HG02642 (cell line): ENCODE data around the gene CANX.
"Not testable (repeated sequence)": the region's sequence is repeated elsewhere in the genome, so short reads cannot be mapped to it uniquely, and the experiment has no call there.

Experiments
- ATAC-seq: cut with Tn5 transposase; IDR thresholded peaks from one replicate; pipeline ENCODE4 v1.9.1; 2021; ENCODE audit warnings: mild to moderate bottlenecking; ENCODE audit not compliant: unreplicated experiment, poor library complexity

Gene CANX

DNA sequence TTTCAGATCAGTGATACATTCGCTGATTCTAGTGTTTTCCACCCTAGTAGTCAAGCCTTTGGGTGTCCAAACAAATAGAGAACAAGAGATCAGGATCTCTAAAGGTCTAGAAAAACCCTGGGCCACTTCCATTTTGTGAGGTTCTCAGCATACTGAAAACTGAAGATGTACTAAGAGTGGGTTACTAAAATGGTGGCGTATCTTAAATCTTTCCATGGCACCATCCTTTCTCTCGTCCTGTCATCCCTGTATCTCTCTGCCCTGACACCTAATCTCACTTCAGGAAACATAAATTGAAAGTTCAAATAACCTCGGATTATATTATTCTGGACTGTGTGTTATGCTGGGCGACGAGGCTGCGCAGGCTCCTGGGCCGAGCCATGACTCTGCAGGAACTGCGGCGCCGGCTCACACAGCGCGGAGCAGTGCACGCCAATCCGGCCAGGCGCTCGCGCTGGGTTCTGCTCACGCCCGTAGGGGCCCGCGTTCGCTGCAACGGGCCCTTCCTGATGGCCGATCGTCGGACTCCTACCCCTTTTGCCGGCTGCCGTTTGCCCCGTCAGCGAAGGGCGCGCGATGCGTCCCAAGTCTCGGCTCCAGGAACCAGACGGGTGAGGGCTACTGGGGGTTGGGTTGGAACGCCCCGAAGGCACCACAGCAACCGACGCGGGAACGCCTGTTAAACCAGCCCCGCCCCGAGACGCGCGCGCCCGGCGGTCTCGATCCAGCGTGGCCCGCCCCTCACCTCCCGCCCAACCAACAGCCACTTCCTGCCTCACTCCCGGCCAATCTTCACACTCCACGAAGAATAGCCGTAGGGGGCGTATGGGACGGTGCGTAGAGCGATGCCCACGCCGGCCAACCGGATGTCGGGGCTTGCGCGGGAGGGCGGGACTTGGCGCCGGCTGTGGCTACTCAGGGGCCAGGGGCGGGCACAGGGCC lies 503 bp upstream of the CANX start:
- ATAC-seq = peak; percentile 93

DNA sequence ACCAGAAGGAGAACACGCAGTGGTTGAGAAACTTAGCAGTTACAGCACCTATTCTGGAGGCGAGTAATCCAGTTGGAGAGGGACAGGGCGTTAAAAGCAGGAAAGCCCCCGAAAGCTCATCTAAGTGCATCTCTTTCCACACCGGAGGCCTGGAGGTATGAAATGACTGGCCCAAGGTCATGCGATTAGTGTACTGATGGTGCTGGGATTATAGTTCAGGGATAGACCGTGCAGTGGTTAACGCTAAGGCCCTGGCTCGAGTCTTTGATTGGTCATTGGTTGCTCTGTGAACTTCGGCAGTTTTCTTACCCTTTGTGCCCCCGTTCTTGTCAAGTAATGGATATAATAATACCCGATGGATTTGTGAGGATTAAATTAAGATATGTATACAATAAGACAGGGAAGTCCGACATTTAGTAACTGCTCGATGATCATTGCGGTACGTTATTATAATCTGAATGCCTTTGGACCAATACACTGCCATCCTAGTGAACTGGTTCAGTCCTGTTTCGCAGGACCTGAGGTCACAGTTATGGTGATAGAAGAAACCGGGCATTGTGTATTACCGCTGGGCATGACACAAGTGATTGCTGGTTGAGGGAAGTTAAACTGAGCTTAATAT lies 960 bp downstream of the CANX start:
- ATAC-seq = peak; percentile 12

GRCh38 chr5:179700401-179700918 lies 1.7 kb downstream of the CANX start:
- no peak for ATAC-seq

GRCh38 chr5:179716286-179716685 lies 17.5 kb downstream of the CANX start:
- ATAC-seq = no peak

- no peak for ATAC-seq
Observed at GRCh38 chr5:179720222-179720621, 21.5 kb downstream of the CANX start.

- no peak for ATAC-seq
Observed at GRCh38 chr5:179724163-179724562, 25.4 kb downstream of the CANX start.

DNA sequence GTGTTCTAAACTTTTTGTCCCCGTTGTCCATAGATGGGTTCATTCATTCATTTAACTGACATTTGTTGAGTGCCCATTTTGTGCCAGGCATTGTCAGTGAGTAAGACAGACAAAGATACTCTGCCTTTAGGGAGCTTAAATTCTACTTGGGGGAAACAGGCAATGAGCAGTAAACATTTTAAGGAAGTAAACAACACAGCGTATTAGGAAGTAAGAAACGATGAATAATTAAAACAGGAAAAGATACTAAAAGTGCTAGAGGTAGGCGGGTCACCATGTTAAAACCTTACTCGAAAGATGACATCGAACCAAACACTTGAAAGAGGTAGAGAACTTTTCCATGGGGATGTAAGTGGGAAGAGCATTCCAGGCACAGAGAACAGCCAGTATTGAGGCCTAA lies 28.3 kb downstream of the CANX start:
- no peak for ATAC-seq

DNA sequence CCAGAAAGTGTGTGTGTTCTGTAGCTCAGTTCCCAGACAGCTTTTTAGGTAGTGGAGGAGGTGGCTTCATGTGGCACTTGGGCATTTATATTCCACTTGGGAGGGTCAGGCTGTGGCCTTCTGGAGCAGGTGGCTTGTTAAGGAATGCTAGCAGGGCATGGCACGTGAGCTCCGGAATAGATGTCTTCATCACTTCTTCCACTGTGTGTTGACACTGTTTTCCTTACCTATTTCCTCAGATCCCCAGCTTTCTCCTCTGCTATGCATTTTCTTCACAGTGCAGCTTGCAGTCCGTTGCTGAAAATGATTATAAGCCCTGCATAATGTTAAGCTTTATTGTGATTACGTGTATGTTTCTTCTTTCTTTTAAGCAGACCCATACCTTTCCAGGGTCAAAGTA lies 30.5 kb downstream of the CANX start:
- no peak for ATAC-seq

- ATAC-seq = no peak
Observed at GRCh38 chr5:179729727-179730126, 31.0 kb downstream of the CANX start.

DNA sequence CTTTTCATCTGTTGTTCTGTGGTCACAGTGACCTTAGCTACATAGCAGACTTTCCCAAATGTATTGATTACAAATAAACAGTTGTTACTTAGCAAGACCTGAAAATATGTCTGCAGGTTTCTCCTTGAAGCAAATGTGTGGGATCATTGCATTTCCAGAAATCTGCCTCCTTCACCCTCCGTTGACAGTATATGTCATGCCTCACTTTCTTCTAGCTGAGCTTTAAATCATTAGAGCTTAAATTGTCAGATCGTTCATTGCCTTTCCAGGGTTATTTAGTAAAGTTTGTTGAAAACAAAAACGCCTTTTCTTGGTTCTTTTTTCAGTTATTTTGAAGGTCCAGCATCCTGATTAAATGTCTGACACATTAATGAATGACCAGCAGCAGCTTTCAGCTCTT lies 31.6 kb downstream of the CANX start:
- ATAC-seq = no peak

GRCh38 chr5:179730852-179731251 lies 32.1 kb downstream of the CANX start:
- no peak for ATAC-seq

GRCh38 chr5:179731791-179732411 lies 33.1 kb downstream of the CANX start:
- peak; percentile 8 for ATAC-seq

DNA sequence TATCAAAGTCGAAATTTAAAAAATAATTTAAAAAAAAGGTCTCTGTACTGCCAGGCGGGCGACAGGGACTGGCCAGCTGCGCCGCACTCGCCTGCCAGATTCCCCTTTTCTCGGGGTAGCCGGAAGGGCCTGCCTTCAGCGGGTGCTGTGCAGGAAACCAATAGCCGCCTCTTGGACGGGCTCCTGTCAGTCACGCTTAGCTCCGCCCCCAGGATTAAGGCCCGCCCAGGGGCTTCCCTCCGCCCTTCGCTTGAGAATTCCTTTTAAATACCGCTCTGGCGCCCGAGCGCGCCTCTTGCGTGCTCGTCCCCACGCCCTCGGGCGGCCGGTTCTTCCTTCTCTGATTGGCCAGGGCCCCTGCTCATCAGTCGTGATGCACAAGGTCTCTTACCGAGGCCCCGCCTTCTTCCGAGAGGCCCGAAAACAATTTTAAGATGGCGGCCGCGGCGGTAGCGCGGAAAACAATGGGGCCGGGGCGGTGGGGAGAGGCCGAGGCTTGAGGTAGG lies 33.7 kb downstream of the CANX start, which contains the start of gene MAML1:
Gene MAML1, plus strand, starts transcription at position 411 of the 506 bp plus-strand sequence. CDS start 291 bp downstream, outside the sequence.
- peak; percentile 95 for ATAC-seq

GRCh38 chr5:179732918-179733771 lies 34.4 kb downstream of the CANX start:
- peak; percentile 40 for ATAC-seq

GRCh38 chr5:179733772-179734126 lies 35.0 kb downstream of the CANX start:
- no peak for ATAC-seq

DNA sequence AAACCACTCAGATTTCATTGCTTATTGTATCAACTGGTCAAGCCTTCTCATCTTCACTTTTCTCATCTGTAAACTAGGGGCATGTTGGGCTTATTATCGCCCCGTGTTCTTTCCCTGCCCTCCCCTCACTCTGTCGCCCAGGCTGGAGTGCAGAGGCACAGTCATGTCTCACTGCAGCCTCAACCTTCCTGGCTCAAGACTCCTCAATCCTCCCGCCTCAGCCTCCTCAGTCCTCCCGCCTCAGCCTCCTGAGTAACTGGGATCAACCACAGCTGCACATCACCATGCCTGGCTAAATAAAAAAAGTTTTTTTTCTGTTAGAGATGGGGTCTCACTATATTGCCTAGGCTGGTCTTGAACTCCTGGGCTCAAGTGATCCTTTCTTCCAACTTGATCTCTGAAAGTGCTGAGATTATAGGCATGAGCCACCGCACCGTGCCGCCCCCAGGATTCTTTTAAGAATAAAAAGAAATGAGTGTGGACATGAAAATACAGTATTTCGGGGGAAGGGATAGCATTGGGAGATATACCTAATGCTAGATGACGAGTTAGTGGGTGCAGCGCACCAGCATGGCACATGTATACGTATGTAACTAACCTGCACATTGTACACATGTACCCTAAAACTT lies 35.9 kb downstream of the CANX start:
- ATAC-seq = no peak

- no peak for ATAC-seq
Observed at GRCh38 chr5:179738742-179739141, 40.0 kb downstream of the CANX start.

- ATAC-seq = not testable (repeated sequence)
Observed at GRCh38 chr5:179744106-179744505, 45.3 kb downstream of the CANX start.

GRCh38 chr5:179746872-179747271 lies 48.1 kb downstream of the CANX start:
- no peak for ATAC-seq
